DOHH2 (cell line): ENCODE measurements around the gene IRGC.

Experiments
- H3F3A ChIP-seq: fragments of 200-600 bp; sonication (generic), shearing (Covaris generic); 2 replicates; pipeline ENCODE4 v1.6.0; 2016; ENCODE audit warnings: antibody characterized with exemption, mild to moderate bottlenecking; ENCODE audit not compliant: control insufficient read depth, insufficient read depth
- H3K27ac ChIP-seq: fragments of 200-600 bp; sonication (generic); 2 replicates; pipeline ENCODE4 v1.5.1; 2014; ENCODE audit warnings: low read depth, mild to moderate bottlenecking, low read length, moderate library complexity
- H3K27me3 ChIP-seq: fragments of 200-600 bp; sonication (generic); 2 replicates; pipeline ENCODE4 v1.6.1; 2014; ENCODE audit warnings: mild to moderate bottlenecking, low read length, mixed read lengths; ENCODE audit not compliant: control insufficient read depth
- H3K36me3 ChIP-seq: fragments of 200-600 bp; sonication (generic); 2 replicates; pipeline ENCODE4 v1.6.1; 2014; ENCODE audit warnings: mild to moderate bottlenecking, low read length, moderate library complexity, mixed read lengths; ENCODE audit not compliant: control insufficient read depth
- H3K4me1 ChIP-seq: fragments of 200-600 bp; sonication (generic); 2 replicates; pipeline ENCODE4 v1.6.1; 2014; ENCODE audit warnings: mild to moderate bottlenecking, low read length, mixed read lengths; ENCODE audit not compliant: control insufficient read depth
- H3K4me2 ChIP-seq: fragments of 200-600 bp; sonication (generic); 2 replicates; pipeline ENCODE4 v1.6.0; 2014; ENCODE audit warnings: mild to moderate bottlenecking, low read length, moderate library complexity
- H3K4me3 ChIP-seq: fragments of 200-600 bp; sonication (generic); 2 replicates; pipeline ENCODE4 v1.5.1; 2014; ENCODE audit warnings: mild to moderate bottlenecking, low read length, mixed read lengths
- H3K79me2 ChIP-seq: fragments of 200-600 bp; sonication (generic); 2 replicates; pipeline ENCODE4 v1.6.1; 2014; ENCODE audit warnings: mild to moderate bottlenecking, low read length, mixed read lengths; ENCODE audit not compliant: control insufficient read depth
- H3K9me2 ChIP-seq: fragments of 200-600 bp; sonication (generic); replicated peaks from 2 replicates; pipeline ENCODE4 v1.6.1; 2014; ENCODE audit warnings: mild to moderate bottlenecking, low read length, mixed read lengths; ENCODE audit not compliant: control insufficient read depth
- H3K9me3 ChIP-seq: fragments of 200-600 bp; sonication (generic); 2 replicates; pipeline ENCODE4 v1.6.1; 2014; ENCODE audit warnings: antibody characterized with exemption, low read length, mixed read lengths; ENCODE audit not compliant: control insufficient read depth, insufficient read depth
- H4K20me1 ChIP-seq: fragments of 200-600 bp; sonication (generic); 2 replicates; pipeline ENCODE4 v1.6.0; 2014; ENCODE audit warnings: low read depth, mild to moderate bottlenecking, antibody characterized with exemption, low read length, moderate library complexity; ENCODE audit not compliant: control insufficient read depth, insufficient read depth
- EZH2phosphoT487 ChIP-seq: fragments of 200-600 bp; sonication (generic); IDR thresholded peaks from 2 replicates; pipeline ENCODE4 v1.6.1; 2017; ENCODE audit warnings: borderline replicate concordance, mild to moderate bottlenecking, antibody characterized with exemption, low read length, moderate library complexity, mixed read lengths
- TF ChIP-seq, protein P1 (sequence below): fragments of 200-600 bp; sonication (generic); IDR thresholded peaks from one replicate; pipeline ENCODE4 v1.5.1; 2014; ENCODE audit warnings: antibody characterized with exemption, mild to moderate bottlenecking, low read depth, low read length; ENCODE audit not compliant: poor library complexity, severe bottlenecking

The IRGC gene

DNA sequence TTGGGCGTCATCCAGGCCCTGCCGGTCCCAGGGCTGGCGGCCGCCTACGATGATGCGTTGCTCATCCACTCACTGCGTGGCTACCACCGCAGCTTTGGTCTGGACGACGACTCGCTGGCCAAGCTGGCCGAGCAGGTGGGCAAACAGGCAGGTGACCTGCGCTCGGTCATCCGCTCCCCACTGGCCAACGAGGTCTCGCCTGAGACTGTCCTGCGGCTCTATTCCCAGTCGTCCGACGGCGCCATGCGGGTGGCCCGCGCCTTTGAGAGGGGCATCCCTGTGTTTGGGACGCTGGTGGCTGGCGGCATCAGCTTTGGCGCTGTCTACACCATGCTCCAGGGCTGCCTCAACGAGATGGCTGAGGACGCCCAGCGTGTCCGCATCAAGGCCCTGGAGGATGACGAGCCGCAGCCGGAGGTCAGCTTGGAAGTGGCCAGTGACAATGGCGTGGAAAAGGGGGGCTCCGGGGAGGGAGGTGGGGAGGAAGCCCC is 3.5 kb downstream of the IRGC start:
- no peak overlapping the region for H3K4me2 ChIP-seq
- H3F3A ChIP-seq = no peaks in the 10 kb centered on the region
- no peaks in the 10 kb centered on the region for H3K36me3 ChIP-seq
- no peaks in the 10 kb centered on the region for H4K20me1 ChIP-seq
- H3K9me3 ChIP-seq = no peaks in the 10 kb centered on the region
- no peak overlapping the region for H3K4me3 ChIP-seq
- TF ChIP-seq, protein P1, sequence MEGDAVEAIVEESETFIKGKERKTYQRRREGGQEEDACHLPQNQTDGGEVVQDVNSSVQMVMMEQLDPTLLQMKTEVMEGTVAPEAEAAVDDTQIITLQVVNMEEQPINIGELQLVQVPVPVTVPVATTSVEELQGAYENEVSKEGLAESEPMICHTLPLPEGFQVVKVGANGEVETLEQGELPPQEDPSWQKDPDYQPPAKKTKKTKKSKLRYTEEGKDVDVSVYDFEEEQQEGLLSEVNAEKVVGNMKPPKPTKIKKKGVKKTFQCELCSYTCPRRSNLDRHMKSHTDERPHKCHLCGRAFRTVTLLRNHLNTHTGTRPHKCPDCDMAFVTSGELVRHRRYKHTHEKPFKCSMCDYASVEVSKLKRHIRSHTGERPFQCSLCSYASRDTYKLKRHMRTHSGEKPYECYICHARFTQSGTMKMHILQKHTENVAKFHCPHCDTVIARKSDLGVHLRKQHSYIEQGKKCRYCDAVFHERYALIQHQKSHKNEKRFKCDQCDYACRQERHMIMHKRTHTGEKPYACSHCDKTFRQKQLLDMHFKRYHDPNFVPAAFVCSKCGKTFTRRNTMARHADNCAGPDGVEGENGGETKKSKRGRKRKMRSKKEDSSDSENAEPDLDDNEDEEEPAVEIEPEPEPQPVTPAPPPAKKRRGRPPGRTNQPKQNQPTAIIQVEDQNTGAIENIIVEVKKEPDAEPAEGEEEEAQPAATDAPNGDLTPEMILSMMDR = no peak
- TF ChIP-seq EZH2phosphoT487 = no peak
- H3K4me1 ChIP-seq = no peaks in the 10 kb centered on the region
- H3K27me3 ChIP-seq = no peaks in the 10 kb centered on the region
- no peaks in the 10 kb centered on the region for H3K79me2 ChIP-seq
- no peak overlapping the region for H3K27ac ChIP-seq
- H3K9me2 ChIP-seq = no peaks in the 10 kb centered on the region

DNA sequence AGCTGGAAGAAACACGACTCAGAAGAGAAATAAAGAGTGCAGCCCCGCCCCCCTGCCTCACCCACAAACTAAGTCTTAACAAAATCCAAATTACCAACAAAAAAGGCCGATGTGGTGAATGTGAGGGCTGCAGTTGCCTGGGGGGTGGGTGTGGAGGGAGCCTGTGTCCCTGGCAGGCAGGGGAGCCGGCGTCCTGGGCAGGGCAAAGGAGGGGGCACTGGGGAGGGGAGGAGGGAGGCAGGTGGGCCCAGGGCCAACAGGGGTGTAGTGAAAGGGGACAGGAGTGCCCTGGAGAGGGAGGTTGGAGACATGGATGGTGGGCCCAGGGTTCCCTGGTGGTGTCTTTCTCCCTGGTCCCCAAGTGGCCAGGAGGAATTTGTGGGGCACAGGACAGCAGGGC is 4.0 kb downstream of the IRGC start:
- Histone ChIP-seq H3K27me3 (no peaks in the 10 kb centered on the region), H3K79me2 (no peaks in the 10 kb centered on the region), H3K36me3 (no peaks in the 10 kb centered on the region), H3K9me2 (no peaks in the 10 kb centered on the region), H3K27ac (no peak overlapping the region), H3K4me3 (no peak overlapping the region), H3F3A (no peaks in the 10 kb centered on the region), H3K9me3 (no peaks in the 10 kb centered on the region), H3K4me2 (no peak overlapping the region), H4K20me1 (no peaks in the 10 kb centered on the region), H3K4me1 (peaks cover under 1% of the 10 kb centered on the region)
- no peak for TF ChIP-seq EZH2phosphoT487
- TF ChIP-seq, protein P1 = no peak

DNA sequence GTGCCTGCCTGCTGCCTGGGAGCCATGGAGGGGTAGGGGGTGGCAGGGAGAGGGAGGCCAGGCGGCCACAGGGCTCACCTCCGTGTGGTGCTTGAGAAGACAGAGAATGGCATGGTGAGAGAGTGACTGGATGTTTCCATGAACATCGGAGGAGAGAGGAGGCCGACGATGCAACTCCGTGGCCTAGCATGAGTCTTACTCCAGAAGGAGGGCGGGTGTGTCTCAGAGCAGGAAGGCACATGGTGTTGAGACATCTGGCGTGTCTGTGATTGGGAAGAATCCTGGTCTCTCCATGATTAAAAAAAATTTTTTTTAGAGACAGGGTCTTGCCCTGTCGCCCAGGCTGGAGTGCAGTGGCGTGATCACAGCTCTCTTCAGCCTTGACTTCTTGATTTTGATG is 5.1 kb downstream of the IRGC start:
- Histone ChIP-seq H3K27ac (no peak overlapping the region), H3K9me2 (no peaks in the 10 kb centered on the region)
- TF ChIP-seq, protein P1 = no peak
- no peak for TF ChIP-seq EZH2phosphoT487

More for the DNA sequence above, 5.1 kb downstream of the IRGC start:
- Histone ChIP-seq H3K4me2 (no peak overlapping the region), H4K20me1 (no peaks in the 10 kb centered on the region), H3K27me3 (no peaks in the 10 kb centered on the region), H3F3A (peaks cover 4% of the 10 kb centered on the region; the same call in 1 of the 2 replicates), H3K79me2 (no peaks in the 10 kb centered on the region), H3K9me3 (no peaks in the 10 kb centered on the region), H3K4me1 (peaks cover 10% of the 10 kb centered on the region), H3K36me3 (no peaks in the 10 kb centered on the region), H3K4me3 (no peak overlapping the region)
